Germinal center (tissue), 1 donor: ENCODE measurements around the gene EID2.
A peak's percentile ranks its signal among the peaks of the same experiment; 100 is the strongest.

Source experiments
- DNase-seq: peaks from one replicate; pipeline ENCODE4 v3.0.0; 2012; ENCODE audit warnings: mixed read lengths, low spot score

EID2 gene

GRCh38 chr19:39502640-39503417, 37.1 kb downstream of the EID2 start:
- DNase-seq, result peak; percentile 92

- DNase-seq, result no peak
Measured at GRCh38 chr19:39501340-39501739, 38.6 kb downstream of the EID2 start.

- no peak for DNase-seq
Measured at GRCh38 chr19:39500543-39500942, 39.4 kb downstream of the EID2 start.

- no peak for DNase-seq
Measured at GRCh38 chr19:39499932-39500331, 40.0 kb downstream of the EID2 start.

GRCh38 chr19:39498798-39499642, 40.9 kb downstream of the EID2 start, which contains the start of gene DLL3:
TSS of gene DLL3 (plus strand) at chr19:39498947. CDS start at chr19:39498975, 28 bp downstream.
- no peak for DNase-seq

- DNase-seq, result no peak
Measured at GRCh38 chr19:39497996-39498797, 41.8 kb downstream of the EID2 start.

- no peak for DNase-seq
Measured at GRCh38 chr19:39497701-39497995, 42.3 kb downstream of the EID2 start.

- no peak for DNase-seq
Measured at GRCh38 chr19:39496063-39496462, 43.9 kb downstream of the EID2 start.

- DNase-seq, result no peak
Measured at GRCh38 chr19:39494661-39495060, 45.3 kb downstream of the EID2 start.

GRCh38 chr19:39492788-39493187, 47.2 kb downstream of the EID2 start:
- no peak for DNase-seq

- DNase-seq, result no peak
Measured at GRCh38 chr19:39492225-39492624, 47.7 kb downstream of the EID2 start.

- no peak for DNase-seq
Measured at GRCh38 chr19:39489756-39490155, 50.2 kb downstream of the EID2 start.
